Activated CD4-positive, alpha-beta T cell treated with anti-CD3 and anti-CD28 coated beads, Interleukin-2, Interleukin-6, amounts not matched to agents 100 ng/mL and 50 ng/mL, durations not matched to agents 16 hours and 8 hours (primary cell): Measurements from ENCODE around the gene HSBP1.

Source experiments
- DNase-seq: peaks from one replicate; pipeline ENCODE4 v3.0.0-alpha.2; 2020

HSBP1 gene

GRCh38 chr16:83804366-83804765 is 3.4 kb upstream of the HSBP1 start:
- no peak for DNase-seq

GRCh38 chr16:83806036-83806435 is 1.7 kb upstream of the HSBP1 start:
- DNase-seq: no peak

- DNase-seq: no peak
Measured at GRCh38 chr16:83806731-83807130, 1.0 kb upstream of the HSBP1 start.

- no peak for DNase-seq
Measured at GRCh38 chr16:83807327-83807709, 460 bp upstream of the HSBP1 start.

- DNase-seq: no peak
Measured at GRCh38 chr16:83808573-83809014, 816 bp downstream of the HSBP1 start.

- no peak for DNase-seq
Measured at GRCh38 chr16:83809092-83809491, 1.3 kb downstream of the HSBP1 start.

- no peak for DNase-seq
Measured at GRCh38 chr16:83810901-83811300, 3.1 kb downstream of the HSBP1 start.

- DNase-seq: no peak
Measured at GRCh38 chr16:83813823-83814658, 6.3 kb downstream of the HSBP1 start.

- no peak for DNase-seq
Measured at GRCh38 chr16:83814659-83814985, 6.8 kb downstream of the HSBP1 start.

GRCh38 chr16:83817022-83817421 is 9.2 kb downstream of the HSBP1 start:
- DNase-seq: no peak

GRCh38 chr16:83818276-83818675 is 10.5 kb downstream of the HSBP1 start:
- no peak for DNase-seq

GRCh38 chr16:83819361-83819760 is 11.6 kb downstream of the HSBP1 start:
- no peak for DNase-seq

GRCh38 chr16:83826146-83826913 is 18.6 kb downstream of the HSBP1 start:
- DNase-seq: peak; percentile 85

- no peak for DNase-seq
Measured at GRCh38 chr16:83830091-83830768, 22.5 kb downstream of the HSBP1 start.

GRCh38 chr16:83830769-83831455 is 23.1 kb downstream of the HSBP1 start:
- no peak for DNase-seq

GRCh38 chr16:83831456-83831987 is 23.7 kb downstream of the HSBP1 start:
- no peak for DNase-seq

GRCh38 chr16:83833921-83834320 is 26.1 kb downstream of the HSBP1 start:
- no peak for DNase-seq

- DNase-seq: peak; percentile 70
Measured at GRCh38 chr16:83835586-83836566, 28.1 kb downstream of the HSBP1 start.

GRCh38 chr16:83837566-83837965 is 29.8 kb downstream of the HSBP1 start:
- DNase-seq: no peak

GRCh38 chr16:83838151-83838550 is 30.4 kb downstream of the HSBP1 start:
- DNase-seq: no peak

GRCh38 chr16:83839561-83839960 is 31.8 kb downstream of the HSBP1 start:
- DNase-seq: no peak
